ENCODE results near the gene RNF126.
A peak's percentile ranks its signal among the peaks of the same experiment; 100 is the strongest.
"Not testable (repeated sequence)": the region's sequence is repeated elsewhere in the genome, so short reads cannot be mapped to it uniquely, and the experiment has no call there.

RNF126 gene

DNA sequence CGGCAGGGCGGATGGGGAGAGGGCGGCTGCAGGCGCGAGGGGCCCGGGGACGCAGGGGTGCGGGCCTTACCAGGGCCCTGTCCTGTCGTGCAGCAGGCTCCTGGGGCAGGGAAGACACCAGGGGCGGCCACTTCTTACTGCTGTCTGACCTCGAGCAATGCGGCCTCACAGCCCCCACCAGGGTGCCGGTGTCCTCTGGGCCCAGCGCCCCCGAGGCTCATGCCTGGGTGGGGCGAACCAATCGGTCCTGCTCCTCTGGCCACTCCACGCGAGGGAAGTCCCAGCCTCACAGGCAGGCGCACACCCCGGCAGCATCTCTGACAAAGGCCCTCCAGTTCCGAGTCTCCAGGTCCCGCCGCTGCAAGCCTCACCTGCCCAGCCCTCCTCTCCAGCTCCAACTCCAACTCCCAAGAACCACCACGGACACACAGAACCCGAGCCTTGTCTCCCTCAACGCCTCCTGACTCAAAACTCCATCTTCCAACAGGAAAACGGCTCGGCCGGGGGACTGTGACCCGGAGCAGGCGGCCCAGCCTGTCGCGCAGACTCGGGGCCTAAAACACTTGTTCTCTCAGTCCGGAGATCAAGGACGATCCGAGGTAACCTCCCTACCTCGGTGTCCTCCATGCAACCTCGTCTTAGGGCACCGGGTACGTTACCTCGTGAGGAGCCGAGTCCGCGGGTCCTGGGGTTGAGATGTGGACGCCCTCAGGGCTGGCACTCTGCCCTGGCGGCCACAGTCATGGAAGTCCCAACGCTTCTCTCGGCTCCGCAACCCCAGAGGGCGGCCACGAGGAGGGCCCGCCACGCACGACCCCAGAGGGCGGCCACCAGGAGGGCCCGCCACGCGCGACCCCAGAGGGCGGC, 16.9 kb downstream of the RNF126 start:
- DNase-seq: no peak

DNA sequence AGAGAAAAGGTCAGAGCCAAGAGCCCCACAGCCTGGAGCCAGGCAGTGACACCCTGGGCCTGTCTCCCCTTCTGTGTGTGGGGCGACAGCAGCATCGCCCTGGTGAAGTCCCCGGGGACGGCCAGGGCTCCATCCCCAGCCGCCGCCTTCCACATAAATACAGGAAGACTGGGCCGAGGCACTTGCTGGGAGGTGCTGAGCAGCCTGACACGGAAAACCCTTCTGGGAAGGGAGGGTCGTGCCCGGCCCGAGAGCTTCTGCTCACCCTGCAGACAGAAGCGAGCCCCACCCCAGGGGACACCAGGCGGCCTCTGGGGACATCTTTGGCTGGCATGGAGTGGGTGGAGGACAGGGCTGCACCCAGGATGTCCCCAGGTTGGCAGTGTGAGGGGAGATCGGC, 18.2 kb downstream of the RNF126 start:
- no peak for DNase-seq

DNA sequence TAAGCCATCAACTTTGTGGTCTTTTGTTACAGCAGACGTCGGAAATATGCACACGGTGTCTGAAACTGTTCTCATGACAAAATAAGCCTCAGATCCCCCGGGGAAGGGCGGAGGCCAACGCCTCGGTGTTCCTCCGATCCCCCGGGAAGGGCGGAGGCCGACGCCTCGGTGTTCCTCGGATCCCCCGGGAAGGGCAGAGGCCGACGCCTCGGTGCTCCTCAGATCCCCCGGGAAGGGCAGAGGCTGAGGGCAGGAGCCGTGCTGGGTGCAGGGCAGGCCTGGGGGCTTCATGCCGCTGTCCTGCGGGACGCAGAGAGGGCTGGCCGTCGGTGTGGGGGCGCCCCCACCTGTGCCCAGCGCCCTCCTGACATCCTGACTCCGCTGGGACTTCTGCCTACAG, 18.7 kb downstream of the RNF126 start:
- no peak for DNase-seq

DNA sequence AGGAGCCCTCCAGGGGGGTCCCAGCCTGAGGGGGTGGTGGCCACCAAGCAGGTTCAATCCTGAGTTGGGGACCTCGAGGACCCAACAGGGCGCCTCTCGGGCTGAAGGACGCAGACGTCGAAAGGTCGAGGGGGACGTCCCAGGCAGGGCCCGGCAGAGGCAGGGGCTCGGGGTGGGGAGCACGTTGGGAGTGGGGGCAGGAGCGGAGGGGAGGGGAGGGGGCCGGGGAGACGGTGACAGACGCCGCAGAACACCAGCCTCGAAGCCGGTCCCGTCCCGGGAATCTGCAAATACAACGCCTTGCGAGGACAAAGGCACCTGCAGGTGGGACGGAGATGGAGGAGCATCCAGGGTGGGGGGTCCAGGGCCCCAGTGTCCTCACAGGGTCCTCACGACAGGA, 19.3 kb downstream of the RNF126 start:
- no peak for DNase-seq

DNA sequence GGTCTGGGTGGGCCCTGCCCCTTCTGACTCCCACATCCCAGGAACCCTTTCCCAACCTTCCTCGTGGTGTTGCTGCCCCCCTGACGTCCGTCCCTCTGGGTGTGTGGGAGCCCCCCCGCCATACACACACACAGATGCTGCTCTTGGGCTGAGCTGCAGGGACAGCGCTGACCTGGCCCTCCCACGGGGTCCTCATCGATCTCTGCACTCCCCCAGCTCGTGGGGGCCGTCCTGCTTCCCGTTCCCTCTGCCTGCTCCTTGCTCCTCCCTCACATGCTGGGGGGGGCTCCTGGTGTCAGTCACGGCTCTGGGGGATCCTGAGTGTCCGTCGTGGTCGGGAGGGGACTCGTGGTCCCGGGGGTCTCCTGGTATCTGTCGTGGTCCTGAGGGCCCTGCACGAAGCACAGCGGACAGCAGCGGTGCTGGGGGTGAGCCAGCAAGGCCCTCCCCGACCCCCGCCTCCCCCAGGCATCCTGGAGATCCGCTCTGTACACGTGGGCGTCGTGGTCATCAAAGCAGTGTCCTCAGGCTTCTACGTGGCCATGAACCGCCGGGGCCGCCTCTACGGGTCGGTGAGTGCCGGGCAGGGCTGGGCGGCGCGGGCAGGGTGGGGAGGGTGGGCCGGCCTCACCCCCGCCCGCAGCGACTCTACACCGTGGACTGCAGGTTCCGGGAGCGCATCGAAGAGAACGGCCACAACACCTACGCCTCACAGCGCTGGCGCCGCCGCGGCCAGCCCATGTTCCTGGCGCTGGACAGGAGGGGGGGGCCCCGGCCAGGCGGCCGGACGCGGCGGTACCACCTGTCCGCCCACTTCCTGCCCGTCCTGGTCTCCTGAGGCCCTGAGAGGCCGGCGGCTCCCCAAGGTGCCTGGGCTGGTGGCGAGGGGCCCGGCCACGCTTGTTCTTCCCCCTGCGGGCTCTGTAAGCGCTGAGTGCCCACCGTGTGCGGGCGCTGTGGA, 20.0 kb downstream of the RNF126 start:
- no peak for DNase-seq

DNA sequence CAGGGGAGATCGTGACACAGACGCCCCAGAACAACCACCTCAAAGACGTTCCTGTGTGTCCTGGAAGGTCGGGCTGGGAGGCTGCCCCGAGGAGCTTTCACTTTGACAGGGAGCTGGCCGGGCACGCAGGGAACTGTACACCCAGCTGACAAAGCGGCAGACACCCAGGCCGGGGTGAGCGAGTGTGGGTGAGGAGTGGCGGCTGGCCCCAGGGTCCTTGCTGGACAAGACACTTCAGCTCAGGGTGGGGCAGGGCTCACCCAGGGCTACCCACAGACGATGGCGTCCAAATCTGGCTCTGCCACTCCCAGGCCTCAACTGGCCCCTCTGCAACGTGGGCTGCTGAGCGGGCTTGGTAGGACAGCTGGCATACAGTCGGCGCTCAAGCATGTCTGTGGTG, 21.3 kb downstream of the RNF126 start:
- no peak for DNase-seq

DNA sequence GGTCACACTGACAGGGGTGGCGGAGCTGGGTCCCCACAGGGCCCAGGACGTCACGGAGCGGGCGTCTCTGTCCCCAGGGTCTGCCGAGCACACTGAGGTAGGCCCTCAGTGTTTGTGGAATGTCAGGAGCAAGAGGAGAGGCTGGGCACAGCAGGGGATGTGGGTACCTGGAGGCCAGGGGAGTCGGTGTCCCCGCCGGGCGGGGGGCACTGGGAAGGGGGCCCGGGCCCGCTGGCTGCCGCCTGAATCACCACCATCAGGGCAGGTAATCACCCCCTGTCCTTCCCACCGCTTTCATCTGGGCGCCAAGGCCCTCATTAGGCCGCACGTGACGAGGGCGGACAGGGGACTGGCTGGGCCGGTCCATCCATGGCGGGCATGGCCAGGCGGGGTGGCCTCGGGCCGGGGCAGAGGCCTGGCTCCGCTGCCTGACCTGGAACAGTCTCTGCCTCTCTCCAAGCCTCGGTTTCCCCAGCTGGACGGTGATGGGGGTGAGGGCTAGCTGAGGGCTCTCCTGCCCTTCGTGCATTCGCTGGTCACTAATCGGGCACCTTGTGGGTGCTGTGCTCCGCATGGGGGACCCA, 22.3 kb downstream of the RNF126 start:
- DNase-seq: no peak

DNA sequence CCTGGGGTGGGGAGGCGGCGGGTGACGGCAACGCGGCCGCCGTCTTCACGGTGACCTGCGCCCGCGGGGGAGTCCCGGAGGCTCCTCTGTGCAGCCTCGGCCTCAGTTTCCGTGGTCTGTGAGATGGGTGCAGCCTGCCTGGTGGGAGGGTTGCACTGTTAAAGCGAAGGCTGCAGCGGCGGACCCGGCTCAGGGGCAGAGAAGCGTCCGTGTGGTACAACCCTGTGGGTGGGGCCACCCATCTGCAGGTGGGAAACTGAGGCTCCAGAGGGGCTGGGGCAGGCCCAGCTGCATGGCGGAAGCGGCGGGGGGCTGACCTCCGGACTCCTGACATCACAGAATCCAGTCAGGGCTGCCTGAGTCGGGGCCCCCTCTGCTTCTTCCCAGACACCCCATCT, 22.9 kb downstream of the RNF126 start:
- no peak for DNase-seq

DNA sequence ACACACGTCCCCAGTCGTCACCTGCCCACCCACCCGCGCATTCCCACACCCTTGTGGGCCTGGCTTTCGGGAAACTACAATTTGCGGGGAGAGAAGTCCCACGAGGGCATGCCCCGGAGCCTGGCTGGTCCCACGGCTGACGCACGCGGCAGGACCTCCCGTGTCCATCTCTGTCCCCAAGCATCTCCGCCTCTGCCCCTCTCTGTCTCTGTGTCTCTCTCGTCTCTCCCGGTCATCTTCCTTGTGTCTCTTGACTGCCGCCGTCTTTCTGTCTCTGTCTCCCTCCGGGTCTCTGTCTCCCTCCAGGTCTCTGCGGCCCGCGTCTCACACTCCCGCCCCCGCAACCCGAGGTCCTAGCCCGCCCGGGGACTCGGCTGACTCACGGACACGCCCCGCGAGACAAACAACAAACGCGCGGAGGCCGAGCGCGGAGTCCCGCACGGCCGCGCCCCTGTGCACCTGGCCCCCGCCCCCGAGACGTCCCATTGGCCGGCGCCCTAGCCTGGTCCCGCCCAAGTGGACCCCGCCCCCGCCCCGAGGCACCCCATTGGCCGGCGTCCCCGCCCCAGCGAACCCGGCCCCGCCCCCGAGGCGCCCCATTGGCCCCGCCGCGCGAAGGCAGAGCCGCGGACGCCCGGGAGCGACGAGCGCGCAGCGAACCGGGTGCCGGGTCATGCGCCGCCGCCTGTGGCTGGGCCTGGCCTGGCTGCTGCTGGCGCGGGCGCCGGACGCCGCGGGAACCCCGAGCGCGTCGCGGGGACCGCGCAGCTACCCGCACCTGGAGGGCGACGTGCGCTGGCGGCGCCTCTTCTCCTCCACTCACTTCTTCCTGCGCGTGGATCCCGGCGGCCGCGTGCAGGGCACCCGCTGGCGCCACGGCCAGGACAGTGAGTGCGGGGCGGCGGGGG, 23.5 kb downstream of the RNF126 start, which contains the start of gene FGF22:
FGF22 (plus strand) TSS at position 627 of the 908 bp plus-strand sequence; CDS start at position 674, 47 bp downstream.
- peak; percentile 93 for DNase-seq

DNA sequence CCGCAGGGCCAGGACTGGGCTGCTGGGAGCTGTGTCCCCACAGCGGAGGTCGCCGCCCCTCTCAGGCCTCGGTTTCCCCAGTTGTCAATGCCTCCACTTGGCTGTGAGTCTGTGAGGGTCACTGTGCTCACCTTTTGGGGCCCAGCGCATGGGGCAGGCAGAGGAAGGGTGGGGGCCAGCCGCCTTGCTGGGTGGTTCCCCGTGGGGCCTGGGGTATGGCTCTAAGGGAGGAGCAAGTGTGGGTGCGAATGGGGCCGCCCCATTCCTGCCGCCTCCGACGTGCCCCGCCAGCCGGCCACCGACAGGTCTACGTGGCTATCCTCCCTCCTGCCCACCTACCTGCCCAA, 24.1 kb downstream of the RNF126 start:
- no peak for DNase-seq

DNA sequence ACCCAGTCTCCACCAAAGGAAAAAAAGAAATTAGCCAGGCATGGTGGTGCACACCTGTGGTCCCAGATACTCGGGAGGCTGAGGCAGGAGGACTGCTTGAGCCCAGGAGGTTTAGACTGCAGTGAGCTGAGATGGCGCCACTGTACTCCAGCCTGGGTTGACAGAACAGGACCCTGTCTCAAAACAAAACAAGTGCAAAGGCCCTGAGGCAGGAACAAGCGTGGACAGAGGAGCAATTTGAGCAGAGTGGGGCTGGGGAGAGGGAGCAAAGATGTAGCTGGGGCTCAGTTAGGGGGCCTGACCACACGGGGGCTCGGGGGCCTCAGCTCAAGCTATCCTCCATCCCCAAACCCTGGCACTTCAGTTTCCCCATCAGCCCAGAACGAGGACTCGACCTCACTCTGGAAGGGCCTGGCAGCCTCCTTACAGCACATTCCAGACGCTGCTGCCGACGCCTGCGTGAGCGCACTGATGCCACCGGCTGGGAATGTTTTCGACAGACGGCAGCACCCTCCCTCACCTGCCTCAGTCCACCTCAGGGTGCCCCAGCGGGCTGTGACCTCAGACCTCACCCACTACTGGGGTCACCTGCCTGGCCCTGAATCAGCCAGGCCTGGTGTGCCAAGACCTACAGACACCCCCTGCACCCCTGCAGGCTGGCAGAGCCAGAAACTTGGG, 27.9 kb downstream of the RNF126 start:
- DNase-seq: no peak

DNA sequence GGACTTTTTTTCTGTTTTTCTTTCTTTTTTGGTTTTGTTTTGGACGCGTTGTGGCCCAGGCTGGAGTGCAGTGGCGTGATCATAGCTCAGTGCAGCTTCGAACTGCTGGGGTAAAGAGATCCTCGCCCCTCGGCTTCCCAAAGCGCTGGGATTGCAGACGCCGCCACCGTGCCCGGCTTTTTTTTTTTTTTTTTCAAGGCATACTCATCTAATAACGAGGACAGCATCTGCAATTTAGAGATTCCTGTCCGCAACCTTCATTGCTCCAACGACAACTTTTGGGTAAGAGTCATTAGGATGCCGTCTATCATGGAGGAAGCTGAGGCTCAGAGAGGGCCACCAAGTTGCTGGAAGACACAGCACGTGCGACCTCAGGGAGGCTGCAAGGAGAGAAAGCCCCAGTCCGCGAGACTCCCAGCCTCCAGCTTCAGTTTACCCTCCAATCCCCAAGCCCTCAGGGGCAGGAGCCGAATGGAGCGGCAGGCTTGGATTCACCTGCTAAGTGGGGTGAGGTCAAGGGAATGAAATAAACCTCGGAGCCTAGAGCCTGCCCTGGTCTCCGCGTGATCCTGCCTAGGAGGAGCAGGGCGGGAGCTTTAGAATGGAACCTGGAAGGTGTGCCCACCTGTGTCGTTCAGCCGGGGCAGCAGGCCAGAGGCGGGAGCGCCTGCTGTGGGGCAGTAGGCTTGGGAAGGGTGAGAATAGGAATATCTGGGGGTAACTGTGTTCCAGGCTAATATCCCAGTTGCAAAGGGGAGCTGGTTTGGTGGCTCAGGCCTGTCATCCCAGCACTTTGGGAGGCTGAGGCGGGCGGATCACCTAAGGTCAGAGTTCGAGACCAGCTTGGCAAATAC, 29.0 kb downstream of the RNF126 start:
- no peak for DNase-seq

DNA sequence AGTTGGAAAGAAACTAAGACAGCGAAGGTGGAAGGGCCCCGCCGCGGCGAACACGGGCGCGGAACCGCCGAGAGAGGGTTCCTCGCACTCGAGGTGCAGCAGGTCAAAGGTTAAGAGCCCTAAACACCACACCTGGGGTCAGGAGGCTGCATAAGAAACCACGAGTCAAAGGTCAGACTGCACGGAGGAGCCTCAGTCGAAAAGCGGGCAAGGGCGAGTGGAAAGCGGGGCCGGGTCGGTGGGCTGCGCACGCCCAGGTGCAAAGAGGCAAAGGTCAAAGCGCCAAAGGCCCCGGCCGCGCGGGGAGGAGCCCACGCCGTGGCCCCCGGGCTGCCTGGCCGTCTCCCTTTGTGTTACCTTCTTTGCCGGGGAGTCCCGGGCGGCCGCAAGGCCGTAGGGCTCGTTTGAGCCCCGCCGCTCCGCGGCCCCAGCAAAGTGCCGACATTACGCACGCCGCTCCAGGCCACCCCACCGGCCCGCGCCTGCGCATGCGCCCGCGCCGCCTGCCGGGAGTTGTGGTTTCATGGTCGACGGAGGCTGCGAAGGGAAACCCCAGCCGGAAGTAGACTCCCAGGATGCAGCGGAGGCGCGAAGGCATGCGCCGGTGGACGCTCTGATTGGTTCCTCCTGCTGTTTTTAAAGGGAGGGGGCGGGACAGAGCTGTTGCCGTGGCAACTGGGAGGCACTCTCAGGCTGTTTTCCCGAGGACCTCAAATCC, 29.8 kb downstream of the RNF126 start, which contains the start of gene POLRMT:
POLRMT (minus strand) TSS at position 470 of the 718 bp plus-strand sequence; CDS start at position 445, 25 bp downstream.
- peak; percentile 99 for DNase-seq

DNA sequence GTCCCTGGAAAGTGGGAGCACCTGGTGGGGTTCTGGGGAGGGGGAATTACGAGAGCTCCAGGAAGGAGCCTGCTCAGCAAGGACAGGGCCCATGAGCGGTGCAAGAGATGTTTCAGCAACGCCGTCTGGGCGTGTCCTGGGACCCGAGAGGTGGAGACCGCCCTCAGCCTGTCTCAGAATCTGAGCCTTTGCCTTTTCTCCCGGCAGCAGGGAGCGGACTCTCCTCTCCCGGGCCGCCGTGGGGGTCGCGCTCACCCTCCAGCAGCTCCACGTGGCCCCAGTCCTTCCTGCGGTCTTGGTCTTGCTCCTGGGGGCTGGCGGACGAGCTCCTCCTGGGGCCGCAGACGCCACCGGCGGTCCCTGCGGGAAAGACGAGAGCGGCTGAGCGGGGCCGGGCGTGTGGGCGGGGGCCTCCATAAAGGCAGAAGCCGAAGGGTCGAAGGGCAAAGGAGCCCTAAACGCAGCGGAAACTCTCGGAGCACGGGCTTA, 30.4 kb downstream of the RNF126 start:
- DNase-seq: peak; percentile 56

DNA sequence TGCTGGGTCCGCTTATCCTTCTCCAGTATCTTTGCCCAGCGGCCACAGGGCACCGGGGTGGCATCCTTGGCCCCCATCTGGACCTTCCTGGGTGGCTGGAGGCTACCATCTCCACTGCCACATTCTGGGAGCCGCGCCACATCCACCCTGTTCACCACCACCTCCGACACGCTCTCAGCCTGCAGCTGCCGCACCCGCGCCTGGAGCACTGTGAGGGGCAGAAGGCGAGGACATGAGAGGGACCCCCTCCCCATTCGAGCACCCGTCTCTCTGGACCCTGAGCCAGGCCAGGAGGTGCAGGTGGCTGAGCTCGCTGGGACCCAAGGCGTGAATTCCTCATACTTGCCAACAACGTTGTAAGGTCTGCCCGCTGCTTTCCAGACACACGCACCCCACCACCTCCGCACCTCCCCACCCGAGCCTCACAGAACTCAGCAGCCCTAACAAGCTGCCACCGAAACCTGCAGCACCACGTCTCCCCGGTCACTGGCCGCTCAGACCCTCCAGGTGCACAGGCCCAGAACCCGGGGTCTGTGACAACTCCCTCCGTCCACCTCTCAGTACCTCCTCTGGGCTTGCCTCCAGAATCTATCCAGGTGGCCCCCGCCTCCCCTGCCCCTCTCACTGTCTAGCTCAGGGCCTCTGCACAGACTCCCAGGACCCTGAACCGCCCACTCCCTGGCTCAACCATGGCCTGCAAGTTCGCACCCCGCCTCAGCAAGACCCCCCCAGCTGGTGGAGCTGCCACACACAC, 32.9 kb downstream of the RNF126 start:
- no peak for DNase-seq

DNA sequence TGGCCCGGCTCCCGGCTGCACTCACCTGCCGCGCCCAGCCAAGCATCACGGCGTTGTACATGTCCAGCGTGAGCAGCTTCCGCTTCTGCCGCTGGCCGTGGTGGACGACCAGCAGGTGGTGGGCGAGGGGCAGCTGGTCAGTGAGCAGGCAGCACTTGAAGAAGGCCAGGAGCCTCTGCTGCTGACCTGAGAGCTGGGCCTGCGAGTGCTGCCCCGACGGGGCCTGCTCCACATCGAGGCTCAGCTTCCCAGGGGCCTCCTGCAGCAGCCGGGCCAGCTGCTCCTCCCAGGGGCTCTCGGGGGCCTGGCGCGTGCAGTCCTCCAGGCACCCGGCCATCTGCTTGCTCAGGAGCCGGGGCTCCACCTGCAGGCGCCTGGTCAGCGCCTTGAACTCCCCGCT, 33.5 kb downstream of the RNF126 start:
- DNase-seq: not testable (repeated sequence)

DNA sequence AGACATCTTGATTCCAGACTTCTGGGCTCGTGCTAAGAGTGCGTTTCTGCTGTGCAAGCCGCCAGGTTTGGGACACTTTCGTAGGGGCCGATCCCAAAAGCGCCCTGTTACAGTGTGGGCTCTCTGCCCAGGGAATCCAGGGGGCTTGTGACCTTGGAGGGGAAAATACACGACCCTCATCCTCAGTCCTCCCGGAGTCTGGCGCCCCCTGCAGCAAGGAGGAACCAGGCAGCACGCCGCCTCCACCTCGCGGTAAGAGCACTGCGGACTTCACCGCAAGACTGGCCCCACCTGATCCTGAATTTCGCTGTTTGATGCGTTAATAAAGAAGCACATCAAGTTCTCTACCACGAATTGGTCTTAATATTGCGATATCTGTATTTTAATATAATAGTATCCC, 34.8 kb downstream of the RNF126 start:
- DNase-seq: no peak

DNA sequence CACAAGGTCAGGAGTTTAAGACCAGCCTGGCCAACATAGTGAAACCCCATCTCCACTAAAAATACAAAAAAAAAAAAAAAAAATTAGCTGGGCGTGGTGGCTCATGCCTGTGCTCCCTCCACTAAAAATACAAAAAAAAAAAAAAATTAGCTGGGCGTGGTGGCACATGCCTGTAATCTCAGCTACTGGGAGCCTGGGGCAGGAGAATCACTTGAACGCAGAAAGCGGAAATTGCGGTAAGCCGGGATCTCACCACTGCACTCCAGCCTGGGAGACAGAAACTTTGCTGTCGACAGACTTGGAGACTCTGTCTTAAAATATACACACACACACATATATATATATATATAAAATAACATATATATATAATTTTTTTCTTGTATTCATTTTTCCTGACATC, 36.4 kb downstream of the RNF126 start:
- not testable (repeated sequence) for DNase-seq

DNA sequence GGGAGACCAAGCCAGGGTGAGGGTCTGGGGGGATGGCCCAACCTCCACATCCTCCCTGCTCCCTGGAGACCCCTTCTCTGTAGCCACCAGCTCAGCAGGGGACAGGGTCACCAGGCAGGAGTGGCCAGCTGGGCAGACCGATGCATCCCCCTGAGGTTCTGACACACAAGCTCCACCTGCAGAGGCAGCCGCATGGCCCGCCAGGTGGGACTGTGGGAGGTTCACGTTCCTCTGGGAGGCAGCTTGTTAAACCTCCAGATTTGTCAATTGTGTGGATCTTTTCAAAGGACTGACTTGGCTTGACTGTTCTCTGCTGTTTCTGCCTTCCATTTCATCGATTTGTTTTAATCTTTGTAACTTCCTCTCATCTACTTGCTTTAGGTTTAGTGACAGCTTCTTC, 37.8 kb downstream of the RNF126 start:
- DNase-seq: no peak

All from activated CD4-positive, alpha-beta T cell treated with anti-CD3 and anti-CD28 coated beads, Interleukin-2, amount 50 U/mL, for 16 hours (primary cell).